ENCODE results near the gene BORCS6.
A peak's percentile ranks its signal among the peaks of the same experiment; 100 is the strongest.

BORCS6 gene

GRCh38 chr17:8153525-8153956 is 36.4 kb downstream of the BORCS6 start:
- DNase-seq, result peak; percentile 99

GRCh38 chr17:8153031-8153451 is 36.9 kb downstream of the BORCS6 start:
- DNase-seq, result no peak

- peak; percentile 75 for DNase-seq
Measured at GRCh38 chr17:8152112-8152775, 37.7 kb downstream of the BORCS6 start, which contains the start of gene PER1. TSS of gene PER1 (minus strand) at chr17:8152404. CDS start at chr17:8150706, 1,698 bp downstream.

GRCh38 chr17:8151641-8152111 is 38.3 kb downstream of the BORCS6 start:
- peak; percentile 8 for DNase-seq

GRCh38 chr17:8151120-8151640 is 38.8 kb downstream of the BORCS6 start:
- peak; percentile 55 for DNase-seq

GRCh38 chr17:8150194-8151119 is 39.5 kb downstream of the BORCS6 start:
- DNase-seq, result no peak

- no peak for DNase-seq
Measured at GRCh38 chr17:8149419-8150193, 40.4 kb downstream of the BORCS6 start.

- DNase-seq, result no peak
Measured at GRCh38 chr17:8148560-8148959, 41.4 kb downstream of the BORCS6 start.

GRCh38 chr17:8147805-8148404 is 42.1 kb downstream of the BORCS6 start:
- DNase-seq, result no peak

GRCh38 chr17:8147141-8147804 is 42.7 kb downstream of the BORCS6 start:
- no peak for DNase-seq

- DNase-seq, result no peak
Measured at GRCh38 chr17:8146381-8147140, 43.4 kb downstream of the BORCS6 start.

GRCh38 chr17:8145811-8146210 is 44.2 kb downstream of the BORCS6 start:
- no peak for DNase-seq

- DNase-seq, result no peak
Measured at GRCh38 chr17:8144401-8145231, 45.4 kb downstream of the BORCS6 start.

- no peak for DNase-seq
Measured at GRCh38 chr17:8143581-8144400, 46.2 kb downstream of the BORCS6 start.

- DNase-seq, result no peak
Measured at GRCh38 chr17:8142887-8143580, 46.9 kb downstream of the BORCS6 start.

GRCh38 chr17:8142158-8142886 is 47.7 kb downstream of the BORCS6 start:
- no peak for DNase-seq

- DNase-seq, result no peak
Measured at GRCh38 chr17:8141741-8142140, 48.2 kb downstream of the BORCS6 start.

- no peak for DNase-seq
Measured at GRCh38 chr17:8141045-8141444, 48.9 kb downstream of the BORCS6 start.
